Kidney capillary endothelial cell (primary cell): ENCODE data around the gene AOPEP.

Experiments
- DNase-seq: peaks from one replicate; pipeline ENCODE4 v3.0.0-alpha.2; 2018; ENCODE audit warnings: low spot score

The AOPEP gene

DNA sequence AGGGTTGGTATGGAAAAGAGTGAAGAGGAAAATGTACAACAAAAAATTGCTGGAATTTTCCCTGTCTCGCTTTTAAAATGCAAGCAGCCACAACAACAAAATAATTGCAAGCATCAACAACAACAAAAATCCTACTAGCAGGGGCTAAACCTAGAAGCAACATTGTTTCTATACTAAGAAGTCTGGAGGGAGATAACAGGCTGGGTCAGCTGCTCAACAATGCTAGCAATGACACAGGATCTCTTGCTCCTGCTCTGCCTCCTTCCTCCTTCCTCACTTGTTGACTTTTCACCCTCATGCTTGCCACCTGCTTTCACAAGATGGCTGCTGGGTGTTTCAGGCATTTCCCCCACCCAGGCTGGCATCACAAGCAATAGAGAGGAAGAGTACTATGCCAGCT lies 7.6 kb upstream of the AOPEP start:
- no peak for DNase-seq

GRCh38 chr9:94719878-94720277 lies 6.6 kb upstream of the AOPEP start:
- DNase-seq: no peak

GRCh38 chr9:94720846-94721549 lies 5.5 kb upstream of the AOPEP start:
- no peak for DNase-seq

GRCh38 chr9:94721754-94722153 lies 4.7 kb upstream of the AOPEP start:
- DNase-seq: no peak

DNA sequence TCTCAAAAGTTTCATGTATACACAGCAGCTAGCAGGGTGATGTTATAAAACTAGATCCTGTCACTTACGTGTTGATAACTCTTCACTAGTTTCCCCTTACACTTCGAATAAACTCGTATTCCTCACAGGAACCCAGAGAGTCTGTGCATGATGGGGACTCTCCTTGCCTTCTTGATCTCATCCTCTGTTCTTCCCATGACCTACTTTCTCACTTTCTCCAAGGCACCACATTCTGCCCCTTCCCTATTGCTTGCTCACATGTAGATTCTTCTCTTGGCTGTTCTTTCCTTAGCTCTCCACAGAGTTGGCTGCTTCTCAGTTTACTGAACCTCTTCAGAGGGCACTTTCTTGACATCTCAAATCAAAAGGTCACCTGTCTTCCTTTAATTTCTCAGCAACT lies 1.2 kb upstream of the AOPEP start:
- DNase-seq: no peak

DNA sequence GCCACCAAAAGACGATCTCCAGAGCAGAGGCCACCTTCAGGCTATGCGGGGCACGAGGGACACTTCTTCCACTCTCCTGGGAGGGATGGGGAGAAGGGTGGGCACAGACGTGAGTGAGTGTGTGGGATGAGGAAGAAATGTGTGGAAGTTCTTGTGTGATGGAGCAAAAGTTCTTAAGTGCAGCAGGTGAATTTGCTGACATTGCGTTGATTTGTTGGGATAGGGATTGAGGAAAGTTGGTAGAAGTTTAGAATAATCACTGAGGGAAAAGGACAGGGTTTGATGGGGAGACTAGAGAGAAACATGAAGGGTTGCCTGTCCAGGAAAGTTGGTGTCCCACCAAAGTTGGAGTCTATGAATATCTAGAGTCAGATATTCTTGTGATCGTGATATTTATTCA lies 2.2 kb downstream of the AOPEP start:
- no peak for DNase-seq

GRCh38 chr9:94729199-94729598 lies 2.7 kb downstream of the AOPEP start:
- DNase-seq: no peak

- peak; percentile 7 for DNase-seq
Observed at GRCh38 chr9:94734054-94734754, 7.7 kb downstream of the AOPEP start.

GRCh38 chr9:94736759-94737158 lies 10.3 kb downstream of the AOPEP start:
- DNase-seq: no peak

DNA sequence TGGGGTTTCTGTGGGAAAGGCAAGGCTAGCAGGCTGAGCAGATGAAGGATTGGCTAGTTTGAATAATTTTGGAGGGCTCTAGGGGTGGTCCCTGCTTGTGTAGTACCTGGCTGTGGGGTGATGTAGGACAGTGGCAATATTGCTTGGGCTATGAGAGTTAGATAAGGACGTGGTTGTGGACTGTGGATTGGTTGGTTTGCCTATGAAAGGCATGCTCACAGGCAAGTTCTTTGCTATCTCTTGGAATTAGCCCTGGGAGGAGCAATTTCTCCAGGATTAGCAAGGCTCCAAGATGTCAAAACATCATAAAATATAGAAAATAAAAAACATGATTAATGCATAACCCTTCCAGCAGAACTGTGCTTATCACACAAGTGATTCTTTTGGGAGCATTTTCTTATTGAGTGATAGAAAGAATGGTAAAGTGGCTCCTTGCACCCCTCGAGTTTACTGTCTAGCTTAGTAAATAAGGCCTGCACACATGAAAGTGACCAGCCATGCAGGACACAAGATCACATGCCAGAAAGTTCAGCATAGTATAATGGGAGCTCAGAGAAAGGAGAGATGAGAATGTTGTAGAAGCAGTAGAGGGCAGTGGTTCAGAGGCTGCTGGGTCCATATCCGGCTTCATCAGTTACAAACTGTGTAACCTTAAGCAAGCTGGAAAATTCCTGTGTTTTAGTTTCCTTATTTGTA lies 13.8 kb downstream of the AOPEP start:
- no peak for DNase-seq

DNA sequence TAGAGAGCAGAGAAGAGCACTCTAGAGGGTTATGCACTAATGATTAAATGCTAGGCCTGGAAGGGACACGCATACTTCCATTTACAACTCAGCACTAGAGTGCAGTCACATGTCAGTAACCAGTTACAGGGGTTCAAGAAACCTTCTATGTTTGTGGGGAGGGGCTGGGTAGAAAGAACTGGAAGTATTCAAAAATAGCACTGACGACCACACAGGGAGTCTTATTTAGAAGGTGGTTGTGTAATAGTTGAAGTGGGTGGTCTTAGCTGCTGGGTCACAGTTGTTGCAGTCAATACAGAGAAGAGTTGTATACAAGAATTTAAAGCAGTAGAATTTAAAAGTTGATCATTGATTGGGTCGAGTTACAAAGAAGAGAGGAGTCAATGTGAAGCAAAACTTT lies 15.4 kb downstream of the AOPEP start:
- no peak for DNase-seq

DNA sequence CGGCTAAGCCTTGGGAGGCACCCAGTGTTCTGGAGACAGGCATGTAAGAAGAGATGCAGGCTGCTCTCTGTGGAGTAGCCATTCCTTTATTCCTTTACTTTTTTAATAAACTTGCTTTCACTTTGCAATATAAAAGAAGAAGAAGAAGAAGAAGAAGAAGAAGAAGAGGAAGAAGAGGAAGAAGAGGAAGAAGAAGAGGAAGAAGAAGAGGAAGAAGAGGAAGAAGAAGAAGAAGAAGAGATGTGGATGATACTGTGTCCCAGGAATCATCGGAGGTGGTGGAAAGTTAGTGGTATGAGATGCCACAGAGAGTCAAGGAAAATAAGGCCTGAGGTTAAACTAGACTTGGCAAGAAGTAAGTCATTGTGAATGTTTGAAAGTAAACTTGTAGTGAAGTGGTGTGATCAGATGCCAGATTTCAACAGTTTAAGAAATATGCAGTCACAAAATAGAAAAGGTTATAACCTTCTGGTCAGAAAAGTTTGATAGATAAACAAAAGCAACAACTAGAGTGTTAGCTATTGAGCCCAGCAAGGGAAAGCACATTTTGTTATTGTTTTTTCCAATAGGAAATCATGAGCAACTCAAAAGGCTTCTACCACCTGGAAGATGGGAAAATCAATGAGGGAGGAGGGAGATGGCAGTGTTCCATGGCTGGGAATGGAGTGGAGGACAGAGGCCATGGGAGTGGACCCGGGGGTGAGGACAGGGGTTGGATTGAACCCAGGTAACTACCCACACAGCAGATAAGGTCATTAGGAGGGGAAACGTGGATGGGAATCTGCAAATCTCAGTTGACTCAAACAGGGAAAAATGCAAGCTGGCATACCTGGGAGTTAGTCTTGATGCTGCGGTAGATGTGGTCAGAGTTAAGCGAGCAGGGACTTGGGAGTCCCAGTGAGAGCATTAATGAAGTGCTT lies 16.8 kb downstream of the AOPEP start:
- DNase-seq: no peak

- no peak for DNase-seq
Observed at GRCh38 chr9:94745806-94746540, 19.5 kb downstream of the AOPEP start.

- DNase-seq: no peak
Observed at GRCh38 chr9:94746541-94747370, 20.3 kb downstream of the AOPEP start.

DNA sequence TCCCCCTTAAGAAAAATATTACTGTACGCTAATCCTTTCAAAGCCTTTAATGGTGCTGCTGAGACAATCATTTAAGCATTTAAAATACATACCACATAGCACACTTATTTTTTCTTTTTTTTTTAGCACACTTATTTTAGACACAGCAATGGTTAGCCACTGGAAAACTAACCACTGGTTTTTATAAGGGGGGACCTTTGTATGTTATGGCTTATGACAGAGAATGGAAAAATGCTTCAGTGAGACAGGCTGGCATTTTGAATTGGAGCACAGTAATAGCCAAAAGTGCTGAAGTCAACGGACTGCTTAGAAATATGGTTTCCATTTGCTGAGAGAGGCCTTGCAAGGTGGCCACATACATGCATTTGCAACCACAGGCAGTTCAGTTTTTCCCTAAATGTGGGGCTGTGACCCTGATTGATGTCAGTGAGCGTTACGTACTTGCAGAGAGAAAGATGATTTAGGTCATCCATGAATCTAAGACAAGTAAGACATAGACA lies 28.5 kb downstream of the AOPEP start:
- no peak for DNase-seq

GRCh38 chr9:94757158-94757557 lies 30.7 kb downstream of the AOPEP start:
- DNase-seq: no peak

GRCh38 chr9:94758031-94758430 lies 31.5 kb downstream of the AOPEP start:
- DNase-seq: no peak

GRCh38 chr9:94758880-94759279 lies 32.4 kb downstream of the AOPEP start:
- DNase-seq: no peak

DNA sequence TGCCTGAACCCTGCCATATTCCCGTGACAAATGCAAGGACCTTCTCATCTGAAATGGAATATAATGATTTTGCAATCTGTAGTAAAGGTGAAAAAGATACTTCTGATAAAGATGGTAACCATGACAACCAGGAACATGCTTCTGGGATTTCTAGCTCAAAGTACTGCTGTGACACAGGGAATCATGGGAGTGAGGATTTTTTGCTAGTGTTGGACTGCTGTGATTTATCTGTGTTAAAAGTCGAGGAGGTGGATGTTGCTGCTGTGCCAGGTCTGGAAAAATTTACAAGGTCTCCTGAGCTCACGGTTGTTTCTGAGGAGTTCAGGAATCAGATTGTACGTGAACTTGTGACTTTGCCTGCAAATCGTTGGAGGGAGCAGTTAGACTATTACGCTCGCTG lies 33.5 kb downstream of the AOPEP start:
- no peak for DNase-seq

DNA sequence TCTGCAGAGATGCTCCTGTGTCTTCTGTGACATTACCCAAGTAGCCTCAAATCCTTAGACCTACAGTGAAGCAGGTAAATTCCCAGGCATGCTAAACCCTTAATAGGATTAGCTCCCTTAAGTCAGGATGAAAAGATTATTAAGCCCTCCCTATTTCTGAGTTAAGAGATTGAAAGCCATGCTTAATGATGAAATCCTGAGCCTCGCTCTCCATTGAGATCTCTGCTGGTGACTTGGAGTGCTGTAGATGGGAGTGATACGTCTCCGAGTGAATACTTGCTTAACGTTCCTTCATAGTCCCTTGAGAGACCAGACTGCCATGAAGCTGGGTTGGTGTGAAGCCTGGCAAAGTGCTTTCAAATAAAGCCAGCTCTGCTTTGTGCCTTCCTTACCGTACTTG lies 34.2 kb downstream of the AOPEP start:
- no peak for DNase-seq
